ENCODE measurements around the gene L3MBTL4. TPM values are rescaled to one million over a fixed set of nuclear protein-coding genes. Genes with fewer than 3 reads are reported as not detected.
"Not testable (repeated sequence)": the region's sequence is repeated elsewhere in the genome, so short reads cannot be mapped to it uniquely, and the experiment has no call there.

Gene L3MBTL4
- total and polyA plus RNA-seq, 9 donors, result 4.2 to 79.1 (median 23.7) TPM

DNA sequence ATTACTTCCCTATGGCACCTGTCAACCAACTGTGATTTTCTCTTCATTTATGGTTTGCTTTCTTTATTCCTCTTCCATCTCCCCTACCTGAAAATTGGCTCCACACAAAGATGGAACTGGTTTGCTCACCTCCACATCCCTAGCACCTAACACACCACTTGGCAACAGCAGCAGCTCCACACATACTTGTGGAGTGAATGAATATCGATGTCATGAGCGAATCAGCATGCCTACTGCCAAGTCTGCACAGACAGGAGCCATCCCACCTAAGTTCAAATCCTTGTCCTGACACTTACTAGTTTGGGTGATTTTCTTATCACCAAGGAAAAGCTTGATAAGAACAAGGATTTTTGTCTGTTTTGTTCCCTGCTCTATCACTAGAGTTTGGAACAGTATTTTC, 328.0 kb downstream of the L3MBTL4 start:
- no peaks in the 10 kb centered on the region for H3K9me3 ChIP-seq
- H3K4me3 ChIP-seq, result no peak overlapping the region
- no peak for DNase-seq
- WGBS, 3 donors, result 93 to 96% (median 96%) methylated on average over 2 of the region's 2 CpGs
- TF ChIP-seq POLR2A (IDR thresholded peaks at IDR 0.05) (no peak), EP300 (IDR thresholded peaks at IDR 0.05) (no peak), CTCF (IDR thresholded peaks at IDR 0.05) (no peak)
- intact Hi-C loops (cut with DNase I), result no loop called here
- H3K4me1 ChIP-seq (ENCODE audit: insufficient read depth), result peaks cover 5% of the 10 kb centered on the region
- H3K36me3 ChIP-seq, result no peaks in the 10 kb centered on the region
- H3K27me3 ChIP-seq, result no peaks in the 10 kb centered on the region
- H3K27ac ChIP-seq, result no peak overlapping the region

GRCh38 chr18:6079406-6079805, 335.3 kb downstream of the L3MBTL4 start:
- DNase-seq, result no peak
- 74 to 80% (median 76%) methylated on average over 2 of the region's 2 CpGs for WGBS, 3 donors
- no peaks in the 10 kb centered on the region for H3K9me3 ChIP-seq
- no peaks in the 10 kb centered on the region for H3K27me3 ChIP-seq
- H3K27ac ChIP-seq, result no peak overlapping the region
- no peak overlapping the region for H3K4me3 ChIP-seq
- no peak for TF ChIP-seq POLR2A (IDR thresholded peaks at IDR 0.05)
- TF ChIP-seq EP300 (IDR thresholded peaks at IDR 0.05), result no peak
- TF ChIP-seq CTCF (IDR thresholded peaks at IDR 0.05), result no peak
- intact Hi-C loops (cut with DNase I), result no loop called here
- H3K4me1 ChIP-seq (ENCODE audit: insufficient read depth), result peaks cover 3% of the 10 kb centered on the region
- H3K36me3 ChIP-seq, result no peaks in the 10 kb centered on the region

GRCh38 chr18:6078877-6079276, 335.8 kb downstream of the L3MBTL4 start:
- TF ChIP-seq CTCF (IDR thresholded peaks at IDR 0.05), result no peak
- no peak for TF ChIP-seq POLR2A (IDR thresholded peaks at IDR 0.05)
- no peak for TF ChIP-seq EP300 (IDR thresholded peaks at IDR 0.05)
- H3K27ac ChIP-seq, result no peak overlapping the region
- H3K27me3 ChIP-seq, result no peaks in the 10 kb centered on the region
- WGBS, 3 donors, result 94 to 95% (median 95%) methylated on average over 9 of the region's 9 CpGs
- intact Hi-C loops (cut with DNase I), result no loop called here
- DNase-seq, result no peak
- H3K4me3 ChIP-seq, result no peak overlapping the region
- no peaks in the 10 kb centered on the region for H3K36me3 ChIP-seq
- H3K9me3 ChIP-seq, result no peaks in the 10 kb centered on the region
- H3K4me1 ChIP-seq (ENCODE audit: insufficient read depth), result peaks cover 3% of the 10 kb centered on the region

GRCh38 chr18:6072423-6072822, 342.3 kb downstream of the L3MBTL4 start:
- H3K4me1 ChIP-seq (ENCODE audit: insufficient read depth); H3K9me3 ChIP-seq; DNase-seq; H3K27me3 ChIP-seq; intact Hi-C loops (cut with DNase I); H3K27ac ChIP-seq; H3K36me3 ChIP-seq; H3K4me3 ChIP-seq: not testable (repeated sequence)
- WGBS, 3 donors, result 93 to 94% (median 94%) methylated on average over 11 of the region's 11 CpGs

DNA sequence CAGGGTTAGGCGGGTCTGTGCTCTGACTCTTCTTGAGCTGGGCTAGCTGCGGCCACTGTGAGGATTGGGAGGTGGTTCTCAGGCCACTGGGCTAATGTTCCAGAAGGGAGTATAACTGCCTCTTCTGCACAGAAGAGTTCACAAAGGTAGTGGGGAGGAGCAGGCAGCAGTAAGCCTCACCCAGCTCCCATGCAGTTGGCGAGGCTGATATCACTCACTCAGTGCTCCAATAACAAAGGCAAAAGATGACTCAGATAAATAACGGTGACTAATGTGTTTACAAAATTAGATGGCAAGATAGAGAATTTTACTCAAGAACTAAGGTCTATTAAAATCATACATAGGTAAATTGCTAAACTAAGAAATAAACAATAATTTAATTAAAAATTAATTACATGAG, 345.2 kb downstream of the L3MBTL4 start:
- intact Hi-C loops (cut with DNase I), result no loop called here
- TF ChIP-seq POLR2A (IDR thresholded peaks at IDR 0.05), result no peak
- no peak for TF ChIP-seq CTCF (IDR thresholded peaks at IDR 0.05)
- no peak for TF ChIP-seq EP300 (IDR thresholded peaks at IDR 0.05)
- no peaks in the 10 kb centered on the region for H3K4me1 ChIP-seq (ENCODE audit: insufficient read depth)
- H3K36me3 ChIP-seq, result no peaks in the 10 kb centered on the region
- H3K4me3 ChIP-seq, result no peak overlapping the region
- no peak for DNase-seq
- H3K27me3 ChIP-seq, result no peaks in the 10 kb centered on the region
- 93 to 96% (median 94%) methylated on average over 4 of the region's 4 CpGs for WGBS, 3 donors
- no peaks in the 10 kb centered on the region for H3K9me3 ChIP-seq
- no peak overlapping the region for H3K27ac ChIP-seq
